IPS-NIHi7 (cell line): ENCODE results near the gene MYT1.

Source experiments
- DNase-seq: peaks from one replicate; pipeline ENCODE4 v3.0.0; 2012; ENCODE audit warnings: mixed read lengths; ENCODE audit errors: extremely low spot score

Gene MYT1

GRCh38 chr20:64139199-64140060 lies 24.8 kb upstream of the MYT1 start:
- no peak for DNase-seq

GRCh38 chr20:64140061-64140931 lies 24.0 kb upstream of the MYT1 start:
- no peak for DNase-seq

- DNase-seq = no peak
Measured at GRCh38 chr20:64140956-64141355, 23.3 kb upstream of the MYT1 start.

DNA sequence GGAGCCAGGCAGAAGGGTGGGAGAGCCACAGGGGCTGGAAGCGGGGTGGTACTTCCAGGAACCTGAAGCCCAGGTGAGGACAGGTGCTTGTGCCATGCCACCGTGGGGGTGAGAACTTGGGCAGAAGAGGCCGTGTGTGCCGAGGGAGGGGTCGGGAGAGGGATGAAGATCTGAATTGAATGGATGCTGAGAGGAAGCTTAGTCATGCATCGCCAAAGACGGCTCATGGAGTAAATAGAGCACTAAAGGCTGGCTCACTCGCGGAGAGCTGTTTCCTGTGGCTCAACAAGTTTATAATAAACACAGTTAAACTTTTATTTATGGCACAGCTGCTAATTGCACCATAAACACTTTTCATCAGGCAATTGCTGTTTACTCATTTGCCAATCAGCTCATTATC lies 21.7 kb upstream of the MYT1 start:
- no peak for DNase-seq

DNA sequence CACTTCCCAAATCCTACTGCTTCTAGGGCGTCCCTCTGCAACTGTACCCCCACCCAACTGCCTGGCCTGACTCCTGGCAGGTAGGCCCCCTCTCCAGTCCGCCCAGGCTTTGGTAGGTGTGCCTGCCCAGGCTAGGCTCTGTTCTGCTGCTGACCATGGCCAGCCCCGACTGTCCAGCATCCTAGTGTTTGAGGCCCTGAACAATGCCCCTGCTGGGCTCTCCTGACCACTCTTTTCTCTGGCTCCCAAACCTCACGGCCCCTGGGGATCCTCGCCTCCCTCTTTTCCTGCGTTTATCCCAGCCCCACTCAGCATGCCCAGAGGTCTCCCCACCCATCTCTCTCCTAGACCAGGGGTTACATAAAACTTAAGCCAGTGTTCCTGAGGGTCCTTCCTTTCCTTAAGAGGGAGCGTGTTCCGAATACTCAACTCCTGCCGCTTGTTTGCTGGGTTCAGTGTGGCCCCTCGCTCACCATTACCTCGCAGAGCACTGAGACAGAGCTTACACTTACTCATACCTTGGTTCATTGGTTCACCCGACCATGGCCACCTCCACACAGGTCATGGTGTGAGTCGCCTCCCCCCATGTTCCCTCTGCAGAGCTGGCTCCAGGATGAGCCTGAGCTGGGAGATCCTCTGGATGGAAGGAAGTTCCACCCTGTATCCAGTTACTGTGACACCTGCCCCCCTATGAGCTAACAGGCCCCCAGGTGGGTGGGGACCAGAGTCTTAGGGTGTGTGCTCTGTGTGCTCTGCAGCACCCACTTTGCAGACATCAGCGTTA lies 21.0 kb upstream of the MYT1 start:
- DNase-seq = no peak

DNA sequence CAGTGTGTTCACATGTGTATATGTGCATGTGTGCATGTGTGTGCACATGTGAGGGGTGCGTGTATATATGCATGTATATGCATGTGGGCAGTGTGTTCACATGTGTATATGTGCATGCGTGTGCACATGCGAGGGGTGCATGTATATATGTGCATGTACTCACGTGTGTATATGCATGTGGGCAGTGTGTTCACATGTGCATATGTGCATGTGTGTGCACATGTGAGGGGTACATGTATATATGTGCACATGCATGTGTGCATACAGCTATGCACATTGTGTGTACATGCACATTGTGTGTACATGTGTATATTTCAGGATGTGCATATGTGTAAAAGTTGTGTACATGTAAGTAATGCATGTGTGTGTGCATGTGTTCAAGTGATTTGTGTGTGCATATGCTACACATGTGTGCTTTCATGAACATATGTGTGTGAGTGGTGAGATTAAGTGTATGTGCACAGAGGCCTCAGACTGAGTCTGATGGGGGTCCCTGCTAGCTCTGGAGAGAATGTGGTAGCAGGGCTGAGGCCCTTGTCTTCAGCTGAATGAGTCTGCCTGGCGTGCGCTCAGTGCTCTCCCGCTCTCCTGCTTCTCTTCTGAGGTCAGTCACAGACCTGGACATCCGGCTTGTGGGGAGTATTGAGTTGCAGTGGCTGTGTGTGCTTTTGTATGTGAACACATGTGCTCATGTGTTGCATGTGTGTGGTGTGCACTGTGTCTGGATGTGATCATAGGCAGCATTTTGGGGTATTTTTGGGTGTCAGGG lies 19.9 kb upstream of the MYT1 start:
- no peak for DNase-seq

DNA sequence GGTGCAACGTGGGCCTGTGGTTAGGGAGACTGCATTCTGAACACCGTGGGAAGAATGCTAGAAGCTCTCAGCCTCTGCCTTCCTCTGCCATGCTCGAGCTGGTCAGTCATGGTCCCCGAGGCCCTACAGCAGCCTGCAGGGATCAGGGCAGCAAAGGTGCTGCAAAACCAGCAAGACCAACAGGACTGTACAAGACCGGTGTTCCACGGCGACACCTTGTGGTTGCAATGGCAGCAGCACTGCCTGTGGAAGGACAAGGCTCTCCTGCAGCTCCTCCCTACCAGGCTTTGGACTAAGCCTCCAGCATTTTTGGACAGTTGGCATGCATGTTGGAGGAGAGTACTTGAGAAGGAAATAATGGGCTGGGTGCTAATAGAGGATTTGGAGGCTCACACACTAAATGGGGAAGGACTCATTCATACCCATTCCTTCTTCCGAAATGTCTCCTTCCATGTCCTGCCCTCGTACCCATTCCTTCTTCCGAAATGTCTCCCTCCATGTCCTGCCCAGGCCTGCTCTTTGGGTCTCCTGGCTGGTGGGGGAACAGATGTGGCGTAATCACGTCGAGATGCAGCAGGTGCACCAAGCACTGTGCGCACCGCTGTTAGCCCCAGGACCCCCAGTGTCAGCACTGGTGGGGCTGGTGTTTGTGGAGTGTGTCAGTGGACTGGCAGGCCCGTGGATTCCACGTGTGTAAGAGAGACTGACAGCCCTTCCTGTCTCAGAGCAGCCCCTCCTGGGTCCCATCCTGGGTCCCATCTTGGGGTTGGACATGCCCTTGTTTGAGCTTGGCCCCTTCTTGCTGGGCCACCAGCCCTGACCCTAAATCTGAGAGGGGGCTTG lies 18.6 kb upstream of the MYT1 start:
- DNase-seq = no peak

GRCh38 chr20:64146301-64146935 lies 17.8 kb upstream of the MYT1 start:
- no peak for DNase-seq

- no peak for DNase-seq
Measured at GRCh38 chr20:64146936-64147477, 17.2 kb upstream of the MYT1 start.

DNA sequence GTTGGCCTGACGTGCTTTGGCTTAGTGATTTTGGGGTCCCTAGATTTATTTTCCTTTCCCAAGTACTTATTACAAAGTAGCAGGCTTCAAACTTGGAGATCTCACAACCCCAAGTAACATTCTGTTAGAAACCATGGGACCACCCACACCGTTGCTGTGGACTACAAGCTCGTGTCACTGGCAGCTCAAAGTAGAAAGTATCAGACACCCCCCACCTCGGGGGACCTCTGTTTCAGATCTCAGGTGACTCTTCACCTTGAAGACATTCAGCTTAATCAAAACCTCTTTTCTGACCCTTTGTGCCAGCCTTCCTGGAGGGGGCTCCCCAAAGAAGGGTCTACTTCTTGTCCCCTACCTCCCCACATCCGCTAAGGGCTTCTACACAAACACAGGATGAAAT lies 15.7 kb upstream of the MYT1 start:
- DNase-seq = no peak

DNA sequence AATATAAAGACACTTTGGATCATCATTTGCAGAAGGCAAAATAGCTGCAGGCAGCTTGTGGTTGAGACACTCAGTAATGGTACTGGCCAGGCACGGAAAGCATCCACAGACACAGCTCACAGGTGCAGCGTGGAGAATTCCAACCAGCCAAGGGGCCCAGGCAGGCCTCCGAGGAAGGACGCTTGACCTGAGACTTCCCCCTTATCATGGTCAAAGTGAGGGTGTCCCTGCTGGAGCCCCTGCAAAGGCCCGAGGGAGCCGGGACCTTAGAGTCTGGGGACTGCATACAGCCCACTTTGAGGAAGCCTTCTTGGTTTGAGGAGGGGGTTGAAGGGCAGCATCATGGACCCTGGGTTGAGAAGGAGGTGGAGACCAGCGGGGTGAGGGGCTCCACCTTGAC lies 15.1 kb upstream of the MYT1 start:
- no peak for DNase-seq

DNA sequence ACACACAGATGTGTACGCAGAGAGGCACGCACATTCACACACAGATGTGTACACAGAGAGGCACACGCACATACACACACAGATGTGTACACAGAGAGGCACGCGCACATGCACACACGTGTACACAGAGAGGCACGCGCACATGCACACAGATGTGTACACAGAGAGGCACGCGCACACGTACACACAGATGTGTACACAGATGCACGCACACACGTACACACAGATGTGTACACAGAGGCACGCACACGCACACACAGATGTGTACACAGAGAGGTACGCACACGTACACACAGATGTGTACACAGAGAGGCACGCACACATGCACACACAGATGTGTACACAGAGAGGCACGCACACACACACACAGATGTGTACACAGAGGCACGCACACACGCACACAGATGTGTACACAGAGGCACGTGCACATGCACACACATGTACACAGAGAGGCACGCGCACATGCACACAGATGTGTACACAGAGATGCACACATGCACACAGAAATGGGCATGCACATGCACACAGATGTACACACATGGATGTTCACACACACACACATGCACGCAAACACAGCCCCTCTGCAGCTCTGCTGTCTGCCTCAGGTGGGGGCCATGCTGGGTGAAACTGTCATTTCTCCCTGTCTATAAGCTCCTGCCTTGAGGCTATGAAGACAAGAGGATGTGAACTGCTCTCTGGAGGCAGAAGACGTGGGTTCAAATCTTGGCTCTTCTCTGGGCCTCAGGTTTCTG lies 14.3 kb upstream of the MYT1 start:
- no peak for DNase-seq

GRCh38 chr20:64150756-64151632 lies 13.3 kb upstream of the MYT1 start:
- DNase-seq = no peak

DNA sequence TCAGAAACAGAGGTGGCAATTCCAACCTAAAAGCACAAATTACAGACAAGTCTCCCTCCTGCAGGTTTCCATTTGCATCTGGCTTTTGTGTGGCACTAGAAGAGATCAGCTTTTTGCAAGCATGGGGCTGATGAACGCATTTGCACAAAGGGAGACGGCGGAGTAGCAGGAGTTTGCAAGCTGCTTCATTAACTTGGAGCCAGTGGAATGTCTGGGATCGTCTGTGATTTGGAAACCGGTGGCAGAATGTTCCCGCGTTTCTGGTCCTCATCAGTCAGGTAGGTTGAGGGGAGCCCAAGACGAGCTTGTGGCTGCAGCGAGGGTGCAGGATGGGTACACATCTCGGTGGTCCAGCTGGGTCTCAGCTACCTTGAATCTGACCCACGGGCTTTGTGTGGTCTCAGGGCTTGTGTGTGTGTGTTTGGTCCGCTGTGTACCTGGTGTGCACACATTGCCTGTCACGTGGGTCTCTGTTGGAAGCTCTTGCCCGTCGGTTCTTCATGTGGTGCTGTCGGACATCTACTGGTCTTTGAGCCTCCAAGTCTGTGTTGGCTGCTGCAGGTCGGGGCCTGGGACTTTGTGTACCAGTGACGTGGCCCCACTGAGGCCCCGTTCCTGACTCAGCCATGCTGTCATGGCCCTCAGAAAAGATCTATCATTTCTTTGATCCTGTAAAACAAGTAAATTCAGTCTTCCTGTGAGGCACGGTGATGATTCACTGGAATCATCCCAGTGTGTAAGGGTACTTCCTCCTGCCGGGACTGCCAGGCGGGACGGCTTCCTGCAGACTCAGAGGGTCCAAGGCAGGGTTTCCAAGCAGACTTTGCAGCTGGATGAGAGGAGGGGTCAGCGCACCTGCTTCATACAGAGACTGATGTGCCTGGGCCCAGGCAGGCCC lies 12.4 kb upstream of the MYT1 start:
- DNase-seq = no peak

- no peak for DNase-seq
Measured at GRCh38 chr20:64152906-64153305, 11.3 kb upstream of the MYT1 start.

DNA sequence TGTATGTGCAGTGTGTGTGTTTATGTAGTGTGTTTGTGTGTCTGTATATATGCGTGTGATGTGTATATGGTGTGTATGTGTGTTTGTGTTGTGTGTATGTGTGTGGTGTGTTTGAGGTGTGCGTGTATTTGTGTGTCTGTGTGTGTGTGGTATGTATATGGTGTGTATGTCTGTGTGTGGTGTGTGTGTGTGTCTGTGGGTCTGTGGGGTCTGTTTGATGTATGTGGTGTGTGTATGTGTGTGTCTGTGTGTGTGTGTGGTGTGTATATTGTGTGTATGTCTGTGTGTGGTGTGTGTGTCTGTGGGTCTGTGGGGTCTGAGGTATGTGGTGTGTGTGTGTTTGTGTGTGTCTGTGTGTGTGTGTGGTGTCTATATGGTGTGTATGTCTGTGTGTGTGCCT lies 10.8 kb upstream of the MYT1 start:
- no peak for DNase-seq
